Activated CD8-positive, alpha-beta T cell treated with anti-CD3 and anti-CD28 coated beads for 36 hours (primary cell): ENCODE measurements around the gene ASAP2. TPM values are rescaled to one million over a fixed set of nuclear protein-coding genes. Genes with fewer than 3 reads are reported as not detected.

Experiments used
- ATAC-seq: fragments of 200-7000 bp; cut with Tn5 transposase; one replicate; pipeline ENCODE4 v1.10.0; 2021; ENCODE audit warnings: mild to moderate bottlenecking, moderate library complexity
- CTCF ChIA-PET: fragments of 350-600 bp; sonication (Branson Sonifier 250); formaldehyde crosslinking; loops from one replicate; lab custom pipeline; 2021; ENCODE audit warnings: antibody characterized with exemption; lab: Charles Lee
- POLR2A ChIA-PET: fragments of 350-600 bp; sonication (Branson Sonifier 250); formaldehyde crosslinking; loops from one replicate; lab custom pipeline; 2021; ENCODE audit warnings: antibody characterized with exemption; lab: Charles Lee
- DNase-seq: peaks from one replicate; pipeline ENCODE4 v3.0.0-alpha.2; 2020
- H3K27ac Mint-ChIP-seq: one replicate; pipeline ENCODE4 v1.8.0; 2021; ENCODE audit warnings: mild to moderate bottlenecking, mixed read lengths
- H3K27me3 Mint-ChIP-seq: one replicate; pipeline ENCODE4 v1.8.0; 2021; ENCODE audit warnings: mixed read lengths
- H3K36me3 Mint-ChIP-seq: one replicate; pipeline ENCODE4 v1.8.0; 2021; ENCODE audit warnings: low read depth, mixed read lengths
- H3K4me1 Mint-ChIP-seq: one replicate; pipeline ENCODE4 v1.8.0; 2021; ENCODE audit warnings: low read depth, mixed read lengths
- H3K4me3 Mint-ChIP-seq: one replicate; pipeline ENCODE4 v1.8.0; 2021; ENCODE audit warnings: mild to moderate bottlenecking, moderate library complexity, mixed read lengths
- H3K9me3 Mint-ChIP-seq: one replicate; pipeline ENCODE4 v1.8.0; 2021; ENCODE audit warnings: mixed read lengths
- intact Hi-C: fragments of 100-400 bp; cut with micrococcal nuclease; formaldehyde crosslinking; loops from one replicate; pipeline ENCODE4 v1.10.0; 2022
- total RNA-seq, 2 experiments: library from RNA; stranded (reverse); gene quantifications; one replicate each; pipeline ENCODE4 v1.2.3, GENCODE V29; 2021
- TF ChIP-seq, protein P1 (sequence below): fragments of 200-600 bp; IDR thresholded peaks from one replicate; pipeline ENCODE4 v1.8.0; 2022; ENCODE audit warnings: antibody characterized with exemption, mild to moderate bottlenecking

The ASAP2 gene
- total RNA-seq, 2 experiments from 2014 or later = not detected

DNA sequence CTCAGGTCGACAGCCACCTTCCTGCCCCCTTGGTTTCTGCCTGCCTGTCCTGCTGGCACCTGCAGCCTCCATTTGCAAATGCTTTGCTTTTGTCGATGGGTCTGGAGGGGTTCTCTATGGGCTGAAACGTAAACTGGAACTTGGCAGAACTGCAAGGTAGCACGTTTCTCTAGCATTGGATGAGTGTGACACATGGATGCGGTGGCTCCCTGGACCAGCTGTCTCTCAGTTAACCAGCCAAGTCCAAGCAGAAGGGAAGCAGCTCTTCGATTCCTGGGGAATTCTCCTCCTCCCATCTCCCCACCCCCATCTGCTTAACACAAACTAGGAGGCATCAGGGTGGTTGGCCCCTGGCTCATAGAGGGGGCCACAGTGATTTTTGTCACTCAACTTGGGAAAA lies 159.4 kb downstream of the ASAP2 start:
- H3K4me1 Mint-ChIP-seq = no peaks in the 10 kb centered on the region
- ChIA-PET CTCF (interaction anchor here (1.9 kb wide), 1 partner anchor 31 kb away, joined by 4 read pairs; no protein-coding TSS in a partner anchor), POLR2A (no interaction called here)
- no peak overlapping the region for H3K27ac Mint-ChIP-seq
- DNase-seq (no peak), ATAC-seq (no peak)
- TF ChIP-seq, protein P1, sequence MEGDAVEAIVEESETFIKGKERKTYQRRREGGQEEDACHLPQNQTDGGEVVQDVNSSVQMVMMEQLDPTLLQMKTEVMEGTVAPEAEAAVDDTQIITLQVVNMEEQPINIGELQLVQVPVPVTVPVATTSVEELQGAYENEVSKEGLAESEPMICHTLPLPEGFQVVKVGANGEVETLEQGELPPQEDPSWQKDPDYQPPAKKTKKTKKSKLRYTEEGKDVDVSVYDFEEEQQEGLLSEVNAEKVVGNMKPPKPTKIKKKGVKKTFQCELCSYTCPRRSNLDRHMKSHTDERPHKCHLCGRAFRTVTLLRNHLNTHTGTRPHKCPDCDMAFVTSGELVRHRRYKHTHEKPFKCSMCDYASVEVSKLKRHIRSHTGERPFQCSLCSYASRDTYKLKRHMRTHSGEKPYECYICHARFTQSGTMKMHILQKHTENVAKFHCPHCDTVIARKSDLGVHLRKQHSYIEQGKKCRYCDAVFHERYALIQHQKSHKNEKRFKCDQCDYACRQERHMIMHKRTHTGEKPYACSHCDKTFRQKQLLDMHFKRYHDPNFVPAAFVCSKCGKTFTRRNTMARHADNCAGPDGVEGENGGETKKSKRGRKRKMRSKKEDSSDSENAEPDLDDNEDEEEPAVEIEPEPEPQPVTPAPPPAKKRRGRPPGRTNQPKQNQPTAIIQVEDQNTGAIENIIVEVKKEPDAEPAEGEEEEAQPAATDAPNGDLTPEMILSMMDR = no peak
- intact Hi-C loops = no loop called here
- H3K4me3 Mint-ChIP-seq = no peak overlapping the region
- H3K9me3 Mint-ChIP-seq = no peaks in the 10 kb centered on the region
- no peaks in the 10 kb centered on the region for H3K36me3 Mint-ChIP-seq
- H3K27me3 Mint-ChIP-seq = peaks cover 4% of the 10 kb centered on the region

DNA sequence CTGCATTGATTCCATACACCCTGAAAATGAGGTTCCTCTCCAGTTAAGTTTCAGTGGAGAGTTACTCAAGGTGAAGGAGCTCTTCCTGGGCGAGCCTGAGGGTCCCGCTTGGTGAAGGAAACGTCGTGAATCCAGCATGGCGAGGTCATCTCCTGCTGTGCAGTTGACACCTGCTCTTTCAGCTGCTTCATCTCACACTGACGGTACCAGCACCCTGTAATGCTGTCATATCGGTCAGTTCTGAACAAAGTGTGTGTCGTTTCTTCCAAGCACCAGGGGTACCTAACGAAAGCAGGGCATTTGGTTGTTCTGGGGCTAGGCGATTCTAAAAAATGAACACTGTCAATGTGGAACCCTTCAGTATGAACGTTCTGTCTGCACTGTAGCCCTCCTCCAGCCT lies 164.1 kb downstream of the ASAP2 start:
- Mint-ChIP-seq H3K27me3 (peaks cover 4% of the 10 kb centered on the region), H3K4me3 (no peak overlapping the region), H3K9me3 (no peaks in the 10 kb centered on the region), H3K36me3 (no peaks in the 10 kb centered on the region), H3K4me1 (no peaks in the 10 kb centered on the region), H3K27ac (no peak overlapping the region)
- TF ChIP-seq, protein P1 = no peak
- ATAC-seq (no peak), DNase-seq (no peak)
- CTCF ChIA-PET = interaction anchor here (1.1 to 2.0 kb wide), 7 partner anchors 11 to 231 kb away, joined by 3 to 6 read pairs (median 5); no protein-coding TSS in a partner anchor
- intact Hi-C loops = loop anchor here (5.0 kb wide), 1 partner anchor 563 kb away; no protein-coding TSS in a partner anchor
- POLR2A ChIA-PET = no interaction called here

DNA sequence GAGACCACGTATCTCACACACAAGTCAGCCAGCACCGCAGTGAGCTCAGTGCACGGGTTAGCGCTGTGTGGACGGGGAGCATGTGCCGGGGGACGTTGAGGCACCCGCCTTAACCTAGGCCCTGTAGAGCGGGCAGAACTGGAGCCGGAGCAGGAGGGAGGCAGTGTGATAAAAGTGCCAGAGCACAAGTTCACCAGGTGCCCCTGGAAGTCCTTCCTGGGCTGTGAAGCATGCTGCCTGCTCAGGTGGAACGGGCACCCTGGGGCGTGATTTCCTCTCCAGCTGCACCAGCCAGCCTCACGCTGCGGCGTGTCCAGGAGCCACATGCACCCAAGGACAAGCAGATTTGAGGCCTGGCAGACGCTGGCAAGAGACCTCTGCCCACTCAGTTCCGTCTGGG lies 166.4 kb downstream of the ASAP2 start:
- Mint-ChIP-seq H3K4me3 (no peak overlapping the region), H3K27ac (no peak overlapping the region), H3K9me3 (no peaks in the 10 kb centered on the region), H3K4me1 (no peaks in the 10 kb centered on the region), H3K27me3 (peaks cover 4% of the 10 kb centered on the region), H3K36me3 (no peaks in the 10 kb centered on the region)
- no peak for ATAC-seq
- TF ChIP-seq, protein P1 = no peak
- ChIA-PET POLR2A (no interaction called here), CTCF (no interaction called here)
- intact Hi-C loops = loop anchor here (5.0 kb wide), 1 partner anchor 566 kb away; no protein-coding TSS in a partner anchor
- no peak for DNase-seq

DNA sequence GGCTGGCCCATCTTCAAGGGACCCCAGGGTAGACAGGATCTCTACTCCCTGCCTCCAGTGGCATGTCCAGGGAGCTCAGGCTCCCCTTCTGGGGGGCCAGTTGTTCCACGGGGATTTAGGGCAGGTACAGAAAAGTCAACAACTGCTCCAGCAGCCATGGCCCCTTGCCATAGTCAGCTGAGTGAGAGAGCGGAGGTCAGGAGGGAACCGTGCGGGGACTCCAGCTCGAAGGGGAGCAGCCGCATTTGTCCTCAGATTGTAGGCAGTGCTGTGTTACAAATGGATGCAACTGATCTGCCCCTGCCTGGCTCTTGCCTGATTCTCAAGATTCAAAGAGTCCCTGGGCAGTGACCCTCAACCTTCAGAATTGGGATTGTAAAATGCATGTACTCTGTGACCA lies 166.9 kb downstream of the ASAP2 start:
- TF ChIP-seq, protein P1 = no peak
- CTCF ChIA-PET = no interaction called here
- intact Hi-C loops = loop anchor here (5.0 kb wide), 1 partner anchor 566 kb away; no protein-coding TSS in a partner anchor

DNA sequence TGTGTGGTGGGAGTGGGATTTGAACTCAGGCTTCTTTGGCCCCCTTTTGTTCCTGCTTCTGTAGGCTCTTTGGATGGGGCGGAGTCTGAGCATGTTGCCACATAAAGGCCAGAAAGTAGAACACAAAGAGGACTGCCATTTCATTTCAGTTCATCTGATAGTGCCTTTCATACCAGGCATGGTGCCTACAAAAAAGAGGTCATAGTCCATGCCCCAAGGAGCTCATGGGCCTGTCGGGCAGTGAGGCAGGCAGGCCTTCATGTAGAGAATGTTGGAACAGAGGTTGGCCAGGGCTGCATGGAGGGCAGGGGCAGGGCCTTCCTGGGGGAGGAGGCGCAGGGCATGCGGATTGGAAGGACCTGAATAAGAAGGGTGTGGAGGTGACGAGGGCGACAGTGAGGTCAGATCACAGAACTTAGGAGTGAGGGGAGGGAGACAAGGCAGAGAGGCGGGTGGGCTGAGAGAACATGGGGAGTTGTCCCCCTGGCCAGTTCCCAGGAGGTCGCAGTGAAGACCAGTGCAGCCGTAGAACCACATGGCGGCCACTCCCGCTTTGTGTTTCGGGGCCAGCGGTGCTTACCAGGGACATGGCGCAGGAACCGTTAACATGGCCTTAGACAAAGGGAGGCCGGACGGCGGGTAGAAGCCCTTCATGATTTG lies 167.6 kb downstream of the ASAP2 start:
- H3K9me3 Mint-ChIP-seq = no peaks in the 10 kb centered on the region
- H3K36me3 Mint-ChIP-seq = no peaks in the 10 kb centered on the region
- peaks cover 4% of the 10 kb centered on the region for H3K27me3 Mint-ChIP-seq
- ChIA-PET CTCF (no interaction called here), POLR2A (no interaction called here)
- intact Hi-C loops = loop anchor here (5.0 kb wide), 1 partner anchor 567 kb away; no protein-coding TSS in a partner anchor
- TF ChIP-seq, protein P1 = no peak
- no peak overlapping the region for H3K27ac Mint-ChIP-seq
- H3K4me1 Mint-ChIP-seq = no peaks in the 10 kb centered on the region
- DNase-seq = no peak
- ATAC-seq = no peak
- H3K4me3 Mint-ChIP-seq = no peak overlapping the region

More for the DNA sequence above, 166.9 kb downstream of the ASAP2 start:
- no peak overlapping the region for H3K4me3 Mint-ChIP-seq
- H3K9me3 Mint-ChIP-seq = no peaks in the 10 kb centered on the region
- H3K36me3 Mint-ChIP-seq = no peaks in the 10 kb centered on the region
- H3K27me3 Mint-ChIP-seq = peaks cover 4% of the 10 kb centered on the region
- ATAC-seq = no peak
- no peak overlapping the region for H3K27ac Mint-ChIP-seq
- POLR2A ChIA-PET = no interaction called here
- H3K4me1 Mint-ChIP-seq = no peaks in the 10 kb centered on the region
- DNase-seq = no peak
